ENCODE measurements around the gene PEX1.
A peak's percentile ranks its signal among the peaks of the same experiment; 100 is the strongest.

- peak; percentile 41 for TF ChIP-seq POLR2A (IDR thresholded peaks at IDR 0.05)
- peak; percentile 82 to 94 (median 93) for TF ChIP-seq POLR2AphosphoS5 (IDR thresholded peaks at IDR 0.05)
- TF ChIP-seq, protein P1, sequence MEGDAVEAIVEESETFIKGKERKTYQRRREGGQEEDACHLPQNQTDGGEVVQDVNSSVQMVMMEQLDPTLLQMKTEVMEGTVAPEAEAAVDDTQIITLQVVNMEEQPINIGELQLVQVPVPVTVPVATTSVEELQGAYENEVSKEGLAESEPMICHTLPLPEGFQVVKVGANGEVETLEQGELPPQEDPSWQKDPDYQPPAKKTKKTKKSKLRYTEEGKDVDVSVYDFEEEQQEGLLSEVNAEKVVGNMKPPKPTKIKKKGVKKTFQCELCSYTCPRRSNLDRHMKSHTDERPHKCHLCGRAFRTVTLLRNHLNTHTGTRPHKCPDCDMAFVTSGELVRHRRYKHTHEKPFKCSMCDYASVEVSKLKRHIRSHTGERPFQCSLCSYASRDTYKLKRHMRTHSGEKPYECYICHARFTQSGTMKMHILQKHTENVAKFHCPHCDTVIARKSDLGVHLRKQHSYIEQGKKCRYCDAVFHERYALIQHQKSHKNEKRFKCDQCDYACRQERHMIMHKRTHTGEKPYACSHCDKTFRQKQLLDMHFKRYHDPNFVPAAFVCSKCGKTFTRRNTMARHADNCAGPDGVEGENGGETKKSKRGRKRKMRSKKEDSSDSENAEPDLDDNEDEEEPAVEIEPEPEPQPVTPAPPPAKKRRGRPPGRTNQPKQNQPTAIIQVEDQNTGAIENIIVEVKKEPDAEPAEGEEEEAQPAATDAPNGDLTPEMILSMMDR (IDR thresholded peaks at IDR 0.05): no peak
Measured at GRCh38 chr7:92528188-92528957, at the start of gene PEX1, which contains the start of gene RBM48.
